Smooth muscle cell (in vitro differentiated cells): ENCODE results near the gene PPP2R5D. TPM values are rescaled to one million over a fixed set of nuclear protein-coding genes. Genes with fewer than 3 reads are reported as not detected.

Experiments used
- DNase-seq: peaks from one replicate; lab custom pipeline; 2025; ENCODE audit not compliant: unreplicated experiment; lab: John Stamatoyannopoulos, UW
- H2AFZ ChIP-seq: fragments of 200-600 bp; sonication (generic); 2 replicates; pipeline ENCODE4 v1.6.0; 2016; ENCODE audit warnings: antibody characterized with exemption, low read depth, mild to moderate bottlenecking
- H3F3A ChIP-seq: fragments of 200-600 bp; sonication (generic); 2 replicates; pipeline ENCODE4 v1.6.0; 2017; ENCODE audit warnings: antibody characterized with exemption, low read depth
- H3K27ac ChIP-seq: fragments of 200-600 bp; sonication (generic); 2 replicates; pipeline ENCODE4 v1.5.1; 2016; ENCODE audit warnings: low read depth, mild to moderate bottlenecking
- H3K27me3 ChIP-seq: fragments of 200-600 bp; sonication (generic); 2 replicates; pipeline ENCODE4 v1.6.1; 2016; ENCODE audit warnings: low read depth, mild to moderate bottlenecking
- H3K36me3 ChIP-seq: fragments of 200-600 bp; sonication (generic); 2 replicates; pipeline ENCODE4 v1.5.1; 2016; ENCODE audit warnings: low read depth
- H3K4me1 ChIP-seq: fragments of 200-600 bp; sonication (generic); 2 replicates; pipeline ENCODE4 v1.5.1; 2016; ENCODE audit warnings: low read depth
- H3K4me2 ChIP-seq: fragments of 200-600 bp; sonication (generic); 2 replicates; pipeline ENCODE4 v1.6.0; 2016; ENCODE audit warnings: mild to moderate bottlenecking
- H3K4me3 ChIP-seq: fragments of 200-600 bp; sonication (generic); 2 replicates; pipeline ENCODE4 v1.5.1; 2016; ENCODE audit warnings: mild to moderate bottlenecking
- H3K79me2 ChIP-seq: fragments of 200-600 bp; sonication (generic); 2 replicates; pipeline ENCODE4 v1.6.0; 2016; ENCODE audit warnings: low read depth, mild to moderate bottlenecking
- H3K9ac ChIP-seq: fragments of 200-600 bp; sonication (generic); 2 replicates; pipeline ENCODE4 v1.6.0; 2016; ENCODE audit warnings: low read depth
- H3K9me3 ChIP-seq: fragments of 200-600 bp; sonication (generic); replicated peaks from 2 replicates; pipeline ENCODE4 v1.5.1; 2016; ENCODE audit warnings: low read depth
- H4K20me1 ChIP-seq: fragments of 200-600 bp; sonication (generic); 2 replicates; pipeline ENCODE4 v1.6.0; 2016; ENCODE audit warnings: low read depth
- CTCF ChIP-seq: fragments of 200-600 bp; sonication (generic); IDR thresholded peaks from 2 replicates; pipeline ENCODE4 v1.5.1; 2017; ENCODE audit warnings: borderline replicate concordance, mild to moderate bottlenecking, antibody characterized with exemption; ENCODE audit not compliant: insufficient read depth, poor library complexity, severe bottlenecking
- WGBS: methylation state at CpG from one replicate; pipeline ENCODE4 v1.1.7; 2016; ENCODE audit warnings: low lambda C conversion rate; 5-methylcytosine and 5-hydroxymethylcytosine counted together
- polyA plus RNA-seq: library from polyadenylated mRNA; unstranded; fragments of >200 nt; fragmentation: Nextera tagmentation; extraction: Ambion mirVana; gene quantifications from 2 replicates; pipeline ENCODE4 v1.2.1, GENCODE V29; 2016
- total RNA-seq: library from RNA; depleted of rRNA; stranded (reverse); fragments of >200 nt; gene quantifications from 2 replicates; pipeline ENCODE4 v1.2.3, GENCODE V29; 2014

Gene PPP2R5D
- total and polyA plus RNA-seq, 2 experiments from 2014 or later = 46.4 to 51.3 TPM

GRCh38 chr6:43052225-43052841, 68.0 kb downstream of the PPP2R5D start:
- Histone ChIP-seq H3F3A (peaks cover 2% of the 10 kb centered on the region), H3K27me3 (no peaks in the 10 kb centered on the region), H4K20me1 (no peaks in the 10 kb centered on the region), H3K36me3 (no peaks in the 10 kb centered on the region), H3K9me3 (no peaks in the 10 kb centered on the region), H2AFZ (no peak overlapping the region), H3K79me2 (peaks cover 36% of the 10 kb centered on the region), H3K4me2 (peak overlapping the region; percentile 97), H3K27ac (no peak overlapping the region), H3K9ac (peak overlapping the region; percentile 90), H3K4me3 (peak overlapping the region; percentile 80), H3K4me1 (peaks cover 13% of the 10 kb centered on the region)
- no peak for DNase-seq
- no peak for TF ChIP-seq CTCF
- 87% methylated on average over 19 of the region's 19 CpGs for WGBS

GRCh38 chr6:43052842-43053544, 68.6 kb downstream of the PPP2R5D start:
- Histone ChIP-seq H3K9ac (peak overlapping the region; percentile 90), H3K9me3 (no peaks in the 10 kb centered on the region), H4K20me1 (no peaks in the 10 kb centered on the region), H3K36me3 (no peaks in the 10 kb centered on the region), H3K4me2 (peak overlapping the region; percentile 97), H3K79me2 (peaks cover 40% of the 10 kb centered on the region), H3K27me3 (no peaks in the 10 kb centered on the region), H3K4me1 (peaks cover 13% of the 10 kb centered on the region), H3F3A (peaks cover 2% of the 10 kb centered on the region), H3K4me3 (peak overlapping the region; percentile 80), H3K27ac (peak overlapping the region; percentile 83), H2AFZ (no peak overlapping the region)
- no peak for TF ChIP-seq CTCF
- WGBS = 16% methylated on average over 20 of the region's 22 CpGs
- DNase-seq = no peak

GRCh38 chr6:43053545-43054205, 69.3 kb downstream of the PPP2R5D start, which contains the start of gene CUL7:
TSS of gene CUL7 (minus strand) at chr6:43053851. CDS start at chr6:43052788, 1,063 bp downstream.
- Histone ChIP-seq H3K79me2 (peaks cover 47% of the 10 kb centered on the region), H3K27me3 (no peaks in the 10 kb centered on the region), H3K4me2 (peak within 1 kb of the TSS; percentile 97), H3K4me3 (peak within 1 kb of the TSS; percentile 80), H2AFZ (no peak within 1 kb of the TSS), H3K27ac (peak within 1 kb of the TSS; percentile 83), H4K20me1 (no peaks in the 10 kb centered on the region), H3K36me3 (no peaks in the 10 kb centered on the region), H3F3A (peaks cover 2% of the 10 kb centered on the region), H3K9me3 (no peaks in the 10 kb centered on the region), H3K9ac (peak within 1 kb of the TSS; percentile 90), H3K4me1 (peaks cover 19% of the 10 kb centered on the region)
- no peak for TF ChIP-seq CTCF
- DNase-seq = peak; percentile 74
- 4% methylated on average over 38 of the region's 45 CpGs for WGBS
